ENCODE data around the gene MAP3K6. TPM values are rescaled to one million over a fixed set of nuclear protein-coding genes. Genes with fewer than 3 reads are reported as not detected.

Gene MAP3K6
- total and polyA plus RNA-seq, 2 of the 4 experiments (the other 2 are of a cell fraction): 4.8 to 15.9 TPM

DNA sequence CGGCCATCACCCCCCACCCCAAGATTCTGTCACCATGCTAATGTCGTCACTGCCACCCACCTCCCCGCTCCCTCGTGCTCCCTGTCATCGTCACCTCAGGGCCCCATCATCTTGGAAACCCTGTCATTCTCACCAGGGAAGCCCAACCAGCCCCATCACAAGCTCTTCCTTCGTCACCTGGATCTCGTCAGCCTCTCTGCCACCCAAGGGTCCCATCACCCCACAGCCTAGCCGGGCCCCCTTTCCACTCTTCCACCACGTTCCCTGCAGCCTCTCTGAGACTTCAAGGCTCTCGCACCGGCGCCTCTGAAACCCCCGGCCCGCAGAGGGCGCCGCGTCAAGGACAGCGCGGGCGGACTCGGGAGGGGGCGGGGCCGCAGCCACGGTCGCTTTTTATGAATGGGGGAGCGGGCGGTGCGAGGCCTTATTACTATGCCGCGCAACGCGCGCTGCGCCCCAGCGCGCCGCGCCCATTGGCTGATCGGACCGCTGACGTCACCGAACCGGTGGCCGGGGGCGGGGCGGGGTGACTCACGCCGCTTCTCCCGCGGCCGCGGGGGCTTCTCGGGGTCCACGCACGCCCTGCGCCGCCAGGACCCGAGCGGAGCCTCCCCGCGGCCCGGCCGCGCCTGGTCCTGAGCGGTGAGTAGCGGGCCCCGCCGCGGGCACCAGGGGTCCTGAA, 25.5 kb upstream of the MAP3K6 start, which contains the start of gene GPR3:
Gene GPR3, plus strand, starts transcription at position 527 of the 682 bp plus-strand sequence. CDS start 1,177 bp downstream, outside the sequence.
- H2AK5ac ChIP-seq (ENCODE audit: low read depth, low read length): peak within 1 kb of the TSS; percentile 87
- peaks cover 20% of the 10 kb centered on the region for H3K9me1 ChIP-seq (ENCODE audit: insufficient read depth, low read length)
- H3K14ac ChIP-seq (replicated peaks; ENCODE audit: low read depth, low read length): peak within 1 kb of the TSS; percentile 82
- H2BK20ac ChIP-seq (ENCODE audit: low read depth, low read length): peak within 1 kb of the TSS; percentile 54; the same call in 1 of the 2 replicates
- H3K4me2 ChIP-seq (ENCODE audit: low read depth, low read length): peak within 1 kb of the TSS; percentile 85
- 2% methylated on average over 38 of the region's 69 CpGs; no CpG with 5 or more reads in 1 of the 2 experiments for WGBS, 2 experiments (ENCODE audit: extremely low coverage in 2 of 2, insufficient read length in 1 of 2)
- no peaks in the 10 kb centered on the region for H3K27me3 ChIP-seq (ENCODE audit: control insufficient read depth, insufficient read depth, low read length)
- H4K91ac ChIP-seq (ENCODE audit: insufficient read depth, low read depth, low read length): peak within 1 kb of the TSS; percentile 77
- BruUV-seq (replicated peaks): no TSS peak
- H3K9me3 ChIP-seq (ENCODE audit: control insufficient read depth, insufficient read depth, low read length): no peaks in the 10 kb centered on the region
- peak within 1 kb of the TSS; percentile 98 for H2AFZ ChIP-seq (replicated peaks; ENCODE audit: low read length, poor library complexity)
- H3K4ac ChIP-seq (ENCODE audit: low read depth, low read length): peak within 1 kb of the TSS; percentile 69
- ChIA-PET POLR2A (ENCODE audit: unreplicated experiment) (interaction anchor here (1.2 kb wide), 1 partner anchor 27 kb away, joined by 3 read pairs; no protein-coding TSS in a partner anchor), CTCF (interaction anchor here (1.0 to 3.6 kb wide), 3 partner anchors 26 to 277 kb away, joined by 3 to 16 read pairs (median 9); partner anchors contain the start of gene MAP3K6)
- peak within 1 kb of the TSS; percentile 83 for H3K23ac ChIP-seq (ENCODE audit: low read depth, low read length)
- ATAC-seq (ENCODE audit: low read depth) (peak; percentile 92), DNase-seq (peak; percentile 91)
- peaks cover 15% of the 10 kb centered on the region for H3K4me1 ChIP-seq (ENCODE audit: control insufficient read depth, insufficient read depth, low read length)
- H3K27ac ChIP-seq (ENCODE audit: insufficient read depth, low read length): peak within 1 kb of the TSS; percentile 52; the same call in 1 of the 2 replicates
- no peaks in the 10 kb centered on the region for H4K20me1 ChIP-seq (ENCODE audit: insufficient read depth, low read length)
- peak within 1 kb of the TSS; percentile 69 to 83 for H4K8ac ChIP-seq (ENCODE audit: low read depth in 2 of 2, low read length in 2 of 2)
- H2BK120ac ChIP-seq (ENCODE audit: low read depth, low read length): peak within 1 kb of the TSS; percentile 52
- in situ Hi-C loops (cut with MboI; ENCODE audit: low sequenced_read_pairs) (loop anchor here (5.0 to 10.0 kb wide), 2 partner anchors 90 to 287 kb away; no protein-coding TSS in a partner anchor), dilution Hi-C loops (cut with HindIII; ENCODE audit: low sequenced_read_pairs, unreplicated experiment) (no loop called here), intact Hi-C loops (cut with micrococcal nuclease) (loop anchor here (1.0 to 10.0 kb wide), 4 partner anchors 197 to 290 kb away; no protein-coding TSS in a partner anchor)
- peak within 1 kb of the TSS; percentile 29; the same call in 1 of the 2 replicates for H4K5ac ChIP-seq (ENCODE audit: low read depth, low read length)
- peak within 1 kb of the TSS; percentile 63 for H3K4me3 ChIP-seq (ENCODE audit: insufficient read depth, low read depth, low read length)
- no peaks in the 10 kb centered on the region; the same call in 1 of the 2 replicates for H3K36me3 ChIP-seq (ENCODE audit: control insufficient read depth, insufficient read depth, low read length)
- peaks cover 0 to 28% of the 10 kb centered on the region in 2 experiments; a peak in 3 of 4 replicates for H3K79me1 ChIP-seq (ENCODE audit: low read depth in 1 of 2, low read length in 2 of 2)
- H2AK9ac ChIP-seq (replicated peaks; ENCODE audit: low read depth, low read length, poor library complexity): peak within 1 kb of the TSS; percentile 93
- H3K56ac ChIP-seq (ENCODE audit: extremely low read depth, insufficient read depth, low read length): peak within 1 kb of the TSS; percentile 75
- H3K9ac ChIP-seq (ENCODE audit: low read depth, low read length): peak within 1 kb of the TSS; percentile 60
- peak within 1 kb of the TSS; percentile 65; the same call in 1 of the 3 replicates for H2BK15ac ChIP-seq (ENCODE audit: low read depth, low read length)
- H3K18ac ChIP-seq (ENCODE audit: low read depth, low read length): no peak within 1 kb of the TSS; the same call in 1 of the 2 replicates
- peak within 1 kb of the TSS; percentile 22 for H2BK5ac ChIP-seq (ENCODE audit: low read depth, low read length, poor library complexity, severe bottlenecking)
- TF ChIP-seq SMC3 (IDR thresholded peaks at IDR 0.05; ENCODE audit: low read depth, low read length) (peak; percentile 54), ELK1 (IDR thresholded peaks at IDR 0.05; ENCODE audit: borderline replicate concordance, low read depth, low read length) (no peak), MAFK (IDR thresholded peaks at IDR 0.05; ENCODE audit: low read depth, low read length) (no peak), POLR2A (IDR thresholded peaks at IDR 0.05; ENCODE audit: low read depth, low read length) (peak; percentile 84), MXI1 (IDR thresholded peaks at IDR 0.05; ENCODE audit: borderline replicate concordance, low read depth, low read length) (0 out of 2 replicates have a peak, but pooled peaks have one; percentile 31), CEBPB (IDR thresholded peaks at IDR 0.05; ENCODE audit: low read depth, low read length) (no peak), MAZ (IDR thresholded peaks at IDR 0.05; ENCODE audit: borderline replicate concordance, low read depth, low read length) (peak; percentile 87), FOS (IDR thresholded peaks at IDR 0.05; ENCODE audit: low read depth, low read length) (peak; percentile 86), RCOR1 (IDR thresholded peaks at IDR 0.05; ENCODE audit: insufficient replicate concordance, low read length) (no peak), RAD21 (IDR thresholded peaks at IDR 0.05; ENCODE audit: low read length) (peak; percentile 40), NFE2L2 (IDR thresholded peaks at IDR 0.05; ENCODE audit: low read depth, low read length) (no peak)
- TF ChIP-seq, protein P1, sequence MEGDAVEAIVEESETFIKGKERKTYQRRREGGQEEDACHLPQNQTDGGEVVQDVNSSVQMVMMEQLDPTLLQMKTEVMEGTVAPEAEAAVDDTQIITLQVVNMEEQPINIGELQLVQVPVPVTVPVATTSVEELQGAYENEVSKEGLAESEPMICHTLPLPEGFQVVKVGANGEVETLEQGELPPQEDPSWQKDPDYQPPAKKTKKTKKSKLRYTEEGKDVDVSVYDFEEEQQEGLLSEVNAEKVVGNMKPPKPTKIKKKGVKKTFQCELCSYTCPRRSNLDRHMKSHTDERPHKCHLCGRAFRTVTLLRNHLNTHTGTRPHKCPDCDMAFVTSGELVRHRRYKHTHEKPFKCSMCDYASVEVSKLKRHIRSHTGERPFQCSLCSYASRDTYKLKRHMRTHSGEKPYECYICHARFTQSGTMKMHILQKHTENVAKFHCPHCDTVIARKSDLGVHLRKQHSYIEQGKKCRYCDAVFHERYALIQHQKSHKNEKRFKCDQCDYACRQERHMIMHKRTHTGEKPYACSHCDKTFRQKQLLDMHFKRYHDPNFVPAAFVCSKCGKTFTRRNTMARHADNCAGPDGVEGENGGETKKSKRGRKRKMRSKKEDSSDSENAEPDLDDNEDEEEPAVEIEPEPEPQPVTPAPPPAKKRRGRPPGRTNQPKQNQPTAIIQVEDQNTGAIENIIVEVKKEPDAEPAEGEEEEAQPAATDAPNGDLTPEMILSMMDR (conservative IDR thresholded peaks at IDR 0.05; ENCODE audit: low read depth, low read length): peak; percentile 69
- TF ChIP-seq, protein P2, sequence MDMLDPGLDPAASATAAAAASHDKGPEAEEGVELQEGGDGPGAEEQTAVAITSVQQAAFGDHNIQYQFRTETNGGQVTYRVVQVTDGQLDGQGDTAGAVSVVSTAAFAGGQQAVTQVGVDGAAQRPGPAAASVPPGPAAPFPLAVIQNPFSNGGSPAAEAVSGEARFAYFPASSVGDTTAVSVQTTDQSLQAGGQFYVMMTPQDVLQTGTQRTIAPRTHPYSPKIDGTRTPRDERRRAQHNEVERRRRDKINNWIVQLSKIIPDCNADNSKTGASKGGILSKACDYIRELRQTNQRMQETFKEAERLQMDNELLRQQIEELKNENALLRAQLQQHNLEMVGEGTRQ (IDR thresholded peaks at IDR 0.05; ENCODE audit: low read depth, low read length): no peak
